HepG2 (cell line): ENCODE data around the gene COL18A1. TPM values are rescaled to one million over a fixed set of nuclear protein-coding genes. Genes with fewer than 3 reads are reported as not detected.

Source experiments
- CC2D1A ChIP-seq: sonication (generic); formaldehyde crosslinking; IDR thresholded peaks from 2 replicates; pipeline ENCODE4 v1.8.1; 2023; ENCODE audit warnings: mild to moderate bottlenecking, missing genetic modification reagents
- DRAP1 ChIP-seq: IDR thresholded peaks from 2 replicates; pipeline ENCODE4 v1.6.1; 2016; ENCODE audit warnings: missing genetic modification reagents, missing compliant biosample characterization
- GMEB2 ChIP-seq: IDR thresholded peaks from 2 replicates; pipeline ENCODE4 v1.6.1; 2016; ENCODE audit warnings: missing biosample characterization, missing genetic modification reagents, low read depth
- KAT8 ChIP-seq: IDR thresholded peaks from 2 replicates; pipeline ENCODE4 v1.6.1; 2016; ENCODE audit warnings: missing genetic modification reagents, missing compliant biosample characterization
- KDM3A ChIP-seq: IDR thresholded peaks from 2 replicates; pipeline ENCODE4 v1.6.1; 2018; ENCODE audit warnings: low read depth, missing compliant biosample characterization
- LRRFIP1 ChIP-seq: sonication (generic); formaldehyde crosslinking; conservative IDR thresholded peaks from 2 replicates; pipeline ENCODE4 v1.4.0; 2020; ENCODE audit warnings: missing genetic modification reagents
- MIER3 ChIP-seq: IDR thresholded peaks from 2 replicates; pipeline ENCODE4 v1.6.1; 2016; ENCODE audit warnings: missing compliant biosample characterization, borderline replicate concordance
- MTF2 ChIP-seq: sonication (generic); formaldehyde crosslinking; IDR thresholded peaks from 2 replicates; pipeline ENCODE4 v1.5.0; 2020; ENCODE audit warnings: missing genetic modification reagents, borderline replicate concordance
- NR2F6 ChIP-seq, 2 experiments: IDR thresholded peaks; 2 replicates each; pipeline ENCODE4 v1.6.1; 2016; ENCODE audit warnings: antibody characterized with exemption in 1 of 2, mild to moderate bottlenecking in 1 of 2
- RAD21 ChIP-seq: fragments of 450-650 bp; formaldehyde crosslinking; IDR thresholded peaks from 2 replicates; pipeline ENCODE4 v1.5.0; 2020; ENCODE audit warnings: mild to moderate bottlenecking
- REST ChIP-seq, 2 experiments: IDR thresholded peaks; 2 replicates each; pipeline ENCODE4 v1.6.1; 2011 to 2012; ENCODE audit warnings: low read length in 2 of 2, borderline replicate concordance in 1 of 2, low read depth in 1 of 2, mild to moderate bottlenecking in 1 of 2, moderate library complexity in 1 of 2
- SRF ChIP-seq: IDR thresholded peaks from 2 replicates; pipeline ENCODE4 v1.6.1; 2011; ENCODE audit warnings: mild to moderate bottlenecking, low read depth, low read length, moderate library complexity
- TBX2 ChIP-seq: sonication (generic); formaldehyde crosslinking; IDR thresholded peaks from 2 replicates; pipeline ENCODE4 v1.5.0; 2020; ENCODE audit warnings: missing genetic modification reagents, mild to moderate bottlenecking, borderline replicate concordance
- TCF7 ChIP-seq: sonication (generic); IDR thresholded peaks from 2 replicates; pipeline ENCODE4 v1.6.1; 2016; ENCODE audit warnings: antibody characterized with exemption, low read depth
- ZBTB26 ChIP-seq: IDR thresholded peaks from 2 replicates; pipeline ENCODE4 v1.6.1; 2016; ENCODE audit warnings: missing compliant biosample characterization, missing genetic modification reagents, borderline replicate concordance
- ZMYM4 ChIP-seq: sonication (generic); formaldehyde crosslinking; IDR thresholded peaks from 2 replicates; pipeline ENCODE4 v1.8.1; 2023; ENCODE audit warnings: mild to moderate bottlenecking, missing genetic modification reagents
- ZNF580 ChIP-seq: IDR thresholded peaks from 2 replicates; pipeline ENCODE4 v1.6.1; 2016; ENCODE audit warnings: low read depth, borderline replicate concordance
- ZNF674 ChIP-seq: sonication (generic); formaldehyde crosslinking; IDR thresholded peaks from 2 replicates; pipeline ENCODE4 v1.5.0; 2020; ENCODE audit warnings: low read depth, mild to moderate bottlenecking, missing genetic modification reagents
- polyA plus RNA-seq, 8 experiments: library from polyadenylated mRNA; depleted of rRNA in 3 of 8; stranded (reverse) in 7 of 8; unstranded in 1 of 8; fragments of >200 nt; fragmentation: Illumina TruSeq in 4 of 8; extraction: Trizol in 4 of 8; gene quantifications; 2 replicates each; pipeline versions ENCODE4 v1.2.1 to v1.2.3, GENCODE V29; 2011 to 2016; ENCODE audit warnings: low read depth in 4 of 8, missing spikeins in 1 of 8, mixed read lengths in 1 of 8; ENCODE audit not compliant: insufficient read depth in 1 of 8
- total RNA-seq, 5 experiments: library from RNA; depleted of rRNA; stranded (reverse); fragments of >200 nt; fragmentation: Illumina TruSeq; extraction: Trizol; gene quantifications; 2 replicates each; pipeline ENCODE4 v1.2.3, GENCODE V29; 2016; ENCODE audit warnings: low read depth in 1 of 5

Gene COL18A1
- total and polyA plus RNA-seq, 2 of the 13 experiments (the other 11 are each of a cell fraction or from before 2014, with no cell fraction given), result 79.0 to 102 TPM

- TF ChIP-seq ZBTB26 (CRISPR knock-in tag) (no peak), RAD21 (CRISPR knock-in tag) (0 out of 2 replicates have a peak, but pooled peaks have one; percentile 41), LRRFIP1 (CRISPR knock-in tag) (no peak), DRAP1 (0 out of 2 replicates have a peak, but pooled peaks have one; percentile 41), NR2F6 (IDR thresholded peaks at IDR 0.05) (peak; percentile 93), NR2F6 (CRISPR knock-in tag; IDR thresholded peaks at IDR 0.05) (peak; percentile 98), TBX2 (peak; percentile 96), REST (IDR thresholded peaks at IDR 0.05; ENCODE audit: borderline replicate concordance in 1 of 2, low read depth in 1 of 2, low read length in 2 of 2) (no peak), ZMYM4 (CRISPR knock-in tag) (peak; percentile 72), MIER3 (CRISPR knock-in tag) (peak; percentile 51; the same call in 1 of the 2 replicates), ZNF580 (CRISPR knock-in tag) (0 out of 2 replicates have a peak, but pooled peaks have one; percentile 31), CC2D1A (CRISPR knock-in tag) (no peak), KAT8 (CRISPR knock-in tag) (0 out of 2 replicates have a peak, but pooled peaks have one; percentile 29), GMEB2 (no peak), MTF2 (CRISPR knock-in tag) (no peak), ZNF674 (CRISPR knock-in tag) (no peak), SRF (no peak), TCF7 (peak; percentile 44; the same call in 1 of the 2 replicates), KDM3A (CRISPR knock-in tag) (peak; percentile 80; the same call in 1 of the 2 replicates)
Observed at GRCh38 chr21:45430521-45431501, 25.8 kb downstream of the COL18A1 start (continued).
